Astrocyte of the spinal cord (primary cell): Measurements from ENCODE around the gene CTNNA2.

ENCODE experiments used
- DNase-seq: peaks from one replicate; pipeline ENCODE4 v3.0.0; 2011; ENCODE audit warnings: low read depth, low spot score
- H3K4me3 ChIP-seq: 2 replicates; pipeline ENCODE4 v1.5.1; 2011; ENCODE audit warnings: low read depth, mild to moderate bottlenecking, low read length, moderate library complexity
- CTCF ChIP-seq: IDR thresholded peaks from 2 replicates; pipeline ENCODE4 v1.5.1; 2012; ENCODE audit warnings: low read depth, mild to moderate bottlenecking, low read length, inconsistent platforms
- in situ Hi-C: cut with HindIII; loops from 2 replicates; pipeline ENCODE4 v1.10.0; 2017; ENCODE audit warnings: low sequenced_read_pairs

The CTNNA2 gene

DNA sequence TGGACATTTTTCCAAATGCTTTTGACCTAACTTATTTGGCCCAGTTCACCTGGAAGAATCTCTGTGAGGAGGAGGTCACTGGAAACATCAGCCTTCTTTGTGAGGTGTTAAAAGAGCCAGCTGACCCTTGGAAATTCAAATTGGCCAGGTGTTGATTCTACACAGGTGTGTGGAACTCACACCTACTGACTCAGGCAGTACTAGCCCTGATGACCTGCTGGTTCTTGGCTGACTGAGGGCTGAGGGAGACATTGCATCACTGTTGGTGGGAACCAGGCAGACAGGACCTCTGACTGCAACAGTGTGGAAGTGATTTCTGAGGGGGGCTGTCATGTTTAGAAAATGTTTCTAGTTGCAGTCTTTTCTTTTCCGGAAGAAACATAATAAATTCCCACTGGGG, 1033.9 kb downstream of the CTNNA2 start:
- no peak overlapping the region for H3K4me3 ChIP-seq
- no peak for DNase-seq
- no peak for TF ChIP-seq CTCF
- in situ Hi-C loops = no loop called here

GRCh38 chr2:80547344-80547743, 1034.5 kb downstream of the CTNNA2 start:
- in situ Hi-C loops = no loop called here
- H3K4me3 ChIP-seq = no peak overlapping the region
- DNase-seq = no peak
- TF ChIP-seq CTCF = no peak

- in situ Hi-C loops = no loop called here
- TF ChIP-seq CTCF = no peak
Observed at GRCh38 chr2:80548469-80548868, 1035.6 kb downstream of the CTNNA2 start.

GRCh38 chr2:80549901-80550300, 1037.0 kb downstream of the CTNNA2 start:
- DNase-seq = no peak
- in situ Hi-C loops = no loop called here
- no peak for TF ChIP-seq CTCF
- no peak overlapping the region for H3K4me3 ChIP-seq

More at GRCh38 chr2:80548469-80548868, 1035.6 kb downstream of the CTNNA2 start:
- no peak overlapping the region for H3K4me3 ChIP-seq
- no peak for DNase-seq

GRCh38 chr2:80560326-80560725, 1047.5 kb downstream of the CTNNA2 start:
- DNase-seq = no peak
- H3K4me3 ChIP-seq = no peak overlapping the region
- in situ Hi-C loops = no loop called here
- TF ChIP-seq CTCF = no peak

- TF ChIP-seq CTCF = no peak
- in situ Hi-C loops = no loop called here
- H3K4me3 ChIP-seq = no peak overlapping the region
- no peak for DNase-seq
Observed at GRCh38 chr2:80568011-80568410, 1055.2 kb downstream of the CTNNA2 start.

DNA sequence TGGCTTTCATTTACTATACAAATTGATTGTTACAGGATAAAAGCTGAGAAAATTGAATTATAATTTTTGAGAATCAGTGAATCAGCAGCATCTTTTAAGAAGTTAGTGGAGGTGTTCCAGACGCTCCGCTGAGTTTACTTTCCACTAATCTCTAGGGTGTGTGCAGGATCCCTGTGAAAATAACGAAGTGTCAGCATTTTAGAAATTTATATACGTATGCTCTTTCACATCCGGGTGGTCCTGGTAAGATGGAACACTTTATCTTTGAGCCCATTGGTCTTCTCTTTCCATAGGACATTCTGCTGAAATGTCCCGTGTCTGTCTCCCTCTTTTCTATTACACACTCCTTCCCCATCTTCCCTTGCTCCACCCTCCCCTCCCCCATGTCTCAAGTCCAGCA, 1060.3 kb downstream of the CTNNA2 start:
- no peak for TF ChIP-seq CTCF
- in situ Hi-C loops = no loop called here
- DNase-seq = no peak
- no peak overlapping the region for H3K4me3 ChIP-seq
